Adrenal gland (tissue), 5 donors: Measurements from ENCODE around the gene MFSD12.

Experiments
- CTCF ChIP-seq, 6 experiments: fragments of 450-650 bp in 4 of 6; fragments of 200-600 bp in 2 of 6; sonication (generic) in 1 of 6; IDR thresholded peaks; 1 replicate in 5 of 6; 2 replicates in 1 of 6; pipeline versions ENCODE4 v1.5.1 to v1.8.0; 2016 to 2021; ENCODE audit warnings: antibody characterized with exemption in 6 of 6, mild to moderate bottlenecking in 2 of 6, moderate library complexity in 1 of 6
- POLR2A ChIP-seq, 2 donors: fragments of 450-650 bp; IDR thresholded peaks; one replicate each; pipeline ENCODE4 v1.6.1; 2017; ENCODE audit warnings: antibody characterized with exemption in 2 of 2, mild to moderate bottlenecking in 2 of 2, moderate library complexity in 1 of 2
- donor health status: DM: no; HTN: no; CAD: no.

GRCh38 chr19:3538258-3538929, 19.0 kb downstream of the MFSD12 start:
- TF ChIP-seq CTCF (IDR thresholded peaks at IDR 0.05) (no peak), POLR2A (IDR thresholded peaks at IDR 0.05) (no peak)
